ENCODE data around the gene SLC66A2. TPM values are rescaled to one million over a fixed set of nuclear protein-coding genes. Genes with fewer than 3 reads are reported as not detected.

SLC66A2 gene
- total RNA-seq, 1 donor: 35.8 TPM

GRCh38 chr18:79910563-79911343, 40.7 kb downstream of the SLC66A2 start:
- no peaks in the 10 kb centered on the region for H3K9me3 ChIP-seq (ENCODE audit: low read depth, low read length)
- no peak overlapping the region for H3K4me3 ChIP-seq (ENCODE audit: insufficient read depth, low read length)
- H3K79me2 ChIP-seq (ENCODE audit: insufficient read depth, low read length): peaks cover 8% of the 10 kb centered on the region
- no peak for TF ChIP-seq CTCF (IDR thresholded peaks at IDR 0.05; ENCODE audit: extremely low read depth, low read depth, low read length)
- H3K27ac ChIP-seq (ENCODE audit: low read depth, low read length): no peak overlapping the region
- no peak overlapping the region for H2AFZ ChIP-seq (ENCODE audit: low read length)
- no peaks in the 10 kb centered on the region for H3K36me3 ChIP-seq (ENCODE audit: insufficient read depth, low read length)
- no peaks in the 10 kb centered on the region for H3K4me1 ChIP-seq (ENCODE audit: insufficient read depth, low read length)
- DNase-seq (ENCODE audit: insufficient read length, low spot score, missing footprints): no peak
- no peaks in the 10 kb centered on the region for H3K27me3 ChIP-seq (ENCODE audit: insufficient read depth, low read length)
- no peak overlapping the region for H3K4me2 ChIP-seq (ENCODE audit: insufficient read depth, low read length)
- H4K20me1 ChIP-seq (ENCODE audit: insufficient read depth, low read length): peaks cover 15% of the 10 kb centered on the region

GRCh38 chr18:79906706-79907105, 44.7 kb downstream of the SLC66A2 start:
- TF ChIP-seq CTCF (IDR thresholded peaks at IDR 0.05; ENCODE audit: extremely low read depth, low read depth, low read length): no peak
- no peak overlapping the region for H2AFZ ChIP-seq (ENCODE audit: low read length)

GRCh38 chr18:79905993-79906392, 45.5 kb downstream of the SLC66A2 start:
- H3K27ac ChIP-seq (ENCODE audit: low read depth, low read length): no peak overlapping the region
- no peaks in the 10 kb centered on the region for H3K27me3 ChIP-seq (ENCODE audit: insufficient read depth, low read length)
- H3K36me3 ChIP-seq (ENCODE audit: insufficient read depth, low read length): peaks cover 9% of the 10 kb centered on the region
- H3K4me1 ChIP-seq (ENCODE audit: insufficient read depth, low read length): no peaks in the 10 kb centered on the region
- peaks cover 4% of the 10 kb centered on the region for H4K20me1 ChIP-seq (ENCODE audit: insufficient read depth, low read length)
- peak; percentile 51 for DNase-seq (ENCODE audit: insufficient read length, low spot score, missing footprints)
- peaks cover 5% of the 10 kb centered on the region for H3K79me2 ChIP-seq (ENCODE audit: insufficient read depth, low read length)
- no peak overlapping the region for H3K4me3 ChIP-seq (ENCODE audit: insufficient read depth, low read length)
- no peaks in the 10 kb centered on the region for H3K9me3 ChIP-seq (ENCODE audit: low read depth, low read length)
- H2AFZ ChIP-seq (ENCODE audit: low read length): no peak overlapping the region
- no peak overlapping the region for H3K4me2 ChIP-seq (ENCODE audit: insufficient read depth, low read length)
- TF ChIP-seq CTCF (IDR thresholded peaks at IDR 0.05; ENCODE audit: extremely low read depth, low read depth, low read length): no peak

More at GRCh38 chr18:79906706-79907105, 44.7 kb downstream of the SLC66A2 start:
- no peaks in the 10 kb centered on the region for H3K9me3 ChIP-seq (ENCODE audit: low read depth, low read length)
- H3K4me1 ChIP-seq (ENCODE audit: insufficient read depth, low read length): no peaks in the 10 kb centered on the region
- H4K20me1 ChIP-seq (ENCODE audit: insufficient read depth, low read length): peaks cover 4% of the 10 kb centered on the region
- H3K27me3 ChIP-seq (ENCODE audit: insufficient read depth, low read length): no peaks in the 10 kb centered on the region
- H3K4me3 ChIP-seq (ENCODE audit: insufficient read depth, low read length): no peak overlapping the region
- DNase-seq (ENCODE audit: insufficient read length, low spot score, missing footprints): no peak
- H3K27ac ChIP-seq (ENCODE audit: low read depth, low read length): no peak overlapping the region
- peaks cover 5% of the 10 kb centered on the region for H3K79me2 ChIP-seq (ENCODE audit: insufficient read depth, low read length)
- H3K4me2 ChIP-seq (ENCODE audit: insufficient read depth, low read length): no peak overlapping the region
- peaks cover 9% of the 10 kb centered on the region for H3K36me3 ChIP-seq (ENCODE audit: insufficient read depth, low read length)

GRCh38 chr18:79905389-79905911, 46.0 kb downstream of the SLC66A2 start:
- Histone ChIP-seq H3K36me3 (ENCODE audit: insufficient read depth, low read length) (peaks cover 9% of the 10 kb centered on the region), H3K27me3 (ENCODE audit: insufficient read depth, low read length) (no peaks in the 10 kb centered on the region), H3K79me2 (ENCODE audit: insufficient read depth, low read length) (no peaks in the 10 kb centered on the region), H3K4me1 (ENCODE audit: insufficient read depth, low read length) (no peaks in the 10 kb centered on the region), H2AFZ (ENCODE audit: low read length) (no peak overlapping the region), H3K9me3 (ENCODE audit: low read depth, low read length) (no peaks in the 10 kb centered on the region), H3K4me2 (ENCODE audit: insufficient read depth, low read length) (no peak overlapping the region), H3K27ac (ENCODE audit: low read depth, low read length) (no peak overlapping the region), H3K4me3 (ENCODE audit: insufficient read depth, low read length) (no peak overlapping the region), H4K20me1 (ENCODE audit: insufficient read depth, low read length) (peaks cover 4% of the 10 kb centered on the region)
- no peak for TF ChIP-seq CTCF (IDR thresholded peaks at IDR 0.05; ENCODE audit: extremely low read depth, low read depth, low read length)
- DNase-seq (ENCODE audit: insufficient read length, low spot score, missing footprints): peak; percentile 74

Data from osteoblast (primary cell).